ENCODE results near the gene SESTD1. TPM values are rescaled to one million over a fixed set of nuclear protein-coding genes. Genes with fewer than 3 reads are reported as not detected.
A peak's percentile ranks its signal among the peaks of the same experiment; 100 is the strongest.

SESTD1 gene
- total RNA-seq, 1 donor from 2014 or later: 34.2 TPM

DNA sequence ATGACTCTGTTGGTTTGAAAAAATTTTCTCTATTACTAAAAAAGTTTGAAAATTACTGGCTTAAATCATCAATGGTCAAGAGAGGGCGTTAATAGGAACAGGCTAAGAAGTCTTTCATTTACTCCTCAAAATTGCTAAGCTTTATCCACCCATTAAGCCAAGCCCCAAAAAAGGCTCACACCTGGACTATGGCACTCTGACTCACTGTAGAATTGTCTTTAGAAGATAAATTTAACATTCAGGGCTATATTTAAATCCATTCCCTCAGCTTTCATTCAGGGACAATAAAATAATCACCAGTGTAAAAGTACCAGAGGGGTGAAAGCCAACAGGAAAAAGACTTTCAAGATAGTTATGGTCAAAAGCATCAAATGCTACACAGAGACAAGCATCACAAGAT is 80.0 kb downstream of the SESTD1 start:
- no peak for DNase-seq (ENCODE audit: low spot score)

GRCh38 chr2:179181002-179181401 is 83.6 kb downstream of the SESTD1 start:
- no peak for DNase-seq (ENCODE audit: low spot score)

- DNase-seq (ENCODE audit: low spot score): peak; percentile 19
Measured at GRCh38 chr2:179180242-179180641, 84.4 kb downstream of the SESTD1 start.

DNA sequence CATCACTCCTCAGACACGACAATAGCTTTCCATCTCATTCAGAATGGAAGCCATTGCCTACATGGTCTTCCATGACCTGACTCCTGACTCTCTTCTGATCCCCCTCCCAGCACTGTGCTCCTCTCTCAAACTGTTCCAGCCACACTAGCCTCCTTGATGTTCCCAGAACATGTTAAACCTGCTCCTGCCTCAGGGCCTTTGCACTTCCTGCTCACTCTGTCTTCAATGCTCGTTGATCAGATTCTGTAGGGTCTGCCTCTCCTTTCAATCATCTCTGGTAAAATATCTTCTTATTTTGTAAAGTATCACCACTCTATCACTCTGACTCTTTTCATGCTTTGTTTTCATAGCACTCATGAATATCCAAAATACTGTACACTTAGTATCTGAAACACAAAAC is 84.9 kb downstream of the SESTD1 start:
- no peak for DNase-seq (ENCODE audit: low spot score)

GRCh38 chr2:179177694-179178093 is 86.9 kb downstream of the SESTD1 start:
- DNase-seq (ENCODE audit: low spot score): no peak

DNA sequence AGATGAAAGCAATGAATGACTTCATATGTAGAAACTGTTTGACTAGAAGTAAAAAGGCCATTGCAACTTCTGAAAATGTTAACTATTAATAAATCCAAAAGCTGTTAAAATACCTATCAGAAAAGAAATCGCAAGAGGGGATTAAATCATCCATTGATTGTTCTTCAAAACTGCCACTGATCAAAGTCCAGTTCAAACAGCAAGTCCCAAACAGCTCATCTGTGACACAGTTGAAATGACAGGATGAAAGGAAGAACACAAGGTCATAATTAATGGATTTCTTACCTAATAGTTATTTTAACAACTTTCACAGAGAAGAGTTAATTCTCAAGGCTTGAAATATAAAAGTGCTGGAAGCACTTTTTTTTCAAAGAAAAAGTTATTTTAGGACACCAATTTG is 90.4 kb downstream of the SESTD1 start:
- DNase-seq (ENCODE audit: low spot score): no peak

GRCh38 chr2:179172894-179173293 is 91.7 kb downstream of the SESTD1 start:
- DNase-seq (ENCODE audit: low spot score): no peak

DNA sequence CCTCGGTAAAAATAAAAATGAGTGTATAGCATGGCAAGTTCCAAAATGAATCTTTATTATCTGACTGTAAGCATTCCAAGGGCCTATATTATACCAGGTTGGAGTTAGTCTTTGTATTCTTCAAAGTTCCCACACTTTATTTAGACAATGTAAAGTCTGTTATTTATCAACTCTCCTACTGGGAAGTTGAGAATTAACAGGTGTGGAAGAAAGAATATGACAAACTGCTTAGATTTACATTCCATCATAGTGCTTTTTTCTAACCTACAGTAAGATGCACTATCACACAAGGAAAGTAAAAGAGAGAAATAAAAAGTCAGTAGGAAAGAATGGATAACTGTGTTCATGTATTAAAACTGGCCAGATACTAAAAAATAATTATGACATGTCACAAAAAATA is 93.3 kb downstream of the SESTD1 start:
- DNase-seq (ENCODE audit: low spot score): no peak

- DNase-seq (ENCODE audit: low spot score): no peak
Measured at GRCh38 chr2:179170901-179171300, 93.7 kb downstream of the SESTD1 start.

GRCh38 chr2:179165356-179166000 is 99.2 kb downstream of the SESTD1 start:
- DNase-seq (ENCODE audit: low spot score): no peak

DNA sequence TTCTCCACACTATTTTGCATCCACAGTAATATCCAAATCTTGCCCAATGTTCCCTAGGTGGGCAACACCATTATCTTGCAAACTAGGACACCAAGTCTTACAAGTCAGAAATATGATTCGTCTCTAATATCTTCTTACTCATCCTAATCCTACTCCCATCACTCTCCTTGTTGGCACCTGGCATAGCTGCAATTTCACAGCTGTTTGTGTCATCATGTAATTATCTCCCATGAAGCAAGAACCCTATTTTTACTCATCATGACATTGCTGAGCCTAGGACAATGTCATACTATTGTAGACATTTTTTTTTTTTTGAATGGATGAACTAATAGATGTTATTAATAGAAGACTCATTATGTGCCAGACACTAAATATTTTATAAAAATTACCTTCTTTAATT is 123.4 kb downstream of the SESTD1 start:
- no peak for DNase-seq (ENCODE audit: low spot score)

GRCh38 chr2:179140571-179140970 is 124.1 kb downstream of the SESTD1 start:
- DNase-seq (ENCODE audit: low spot score): no peak

DNA sequence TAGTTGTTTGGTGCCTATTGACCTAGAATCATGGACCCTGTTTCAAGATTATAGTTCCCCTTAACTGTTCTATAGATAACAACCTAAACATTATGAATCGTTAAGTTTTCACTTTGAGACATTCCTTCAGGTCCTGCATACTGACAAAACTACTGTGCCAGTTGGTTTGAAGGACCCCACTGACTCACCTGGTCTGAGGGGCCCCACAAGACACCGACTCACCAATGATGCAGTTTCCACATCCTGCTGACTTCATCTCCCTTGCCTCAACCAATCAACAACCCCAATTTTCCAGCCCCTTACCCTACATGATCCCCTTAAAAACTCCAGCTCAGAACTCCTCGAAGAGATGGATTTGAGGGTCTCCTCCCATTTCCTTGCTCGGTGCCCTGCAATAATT is 125.1 kb downstream of the SESTD1 start:
- DNase-seq (ENCODE audit: low spot score): no peak

DNA sequence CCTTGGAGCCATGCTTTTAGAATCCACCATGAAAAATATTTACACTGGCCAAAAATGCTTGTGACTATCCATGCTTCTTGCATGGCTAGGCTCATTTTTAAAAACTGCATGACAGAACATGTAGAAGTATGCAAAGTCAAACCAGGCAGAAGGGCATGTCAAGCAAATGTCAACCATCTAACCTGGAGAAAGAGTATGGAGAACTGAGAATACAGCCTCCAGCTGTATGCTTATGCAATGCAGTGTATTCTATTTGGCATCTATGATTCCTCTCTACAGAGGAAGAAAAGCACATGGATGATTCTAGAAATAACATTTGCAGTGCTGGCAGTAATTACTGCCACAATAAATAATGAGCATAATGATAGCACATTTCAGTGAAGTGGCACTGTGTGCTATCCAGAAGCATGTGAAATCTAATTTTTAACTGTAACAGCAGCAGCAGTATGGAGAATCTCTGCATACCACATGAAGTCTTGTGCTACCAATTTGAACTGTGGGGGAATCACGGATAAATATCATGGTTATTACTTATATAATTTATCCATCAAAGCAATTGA is 127.4 kb downstream of the SESTD1 start:
- no peak for DNase-seq (ENCODE audit: low spot score)

DNA sequence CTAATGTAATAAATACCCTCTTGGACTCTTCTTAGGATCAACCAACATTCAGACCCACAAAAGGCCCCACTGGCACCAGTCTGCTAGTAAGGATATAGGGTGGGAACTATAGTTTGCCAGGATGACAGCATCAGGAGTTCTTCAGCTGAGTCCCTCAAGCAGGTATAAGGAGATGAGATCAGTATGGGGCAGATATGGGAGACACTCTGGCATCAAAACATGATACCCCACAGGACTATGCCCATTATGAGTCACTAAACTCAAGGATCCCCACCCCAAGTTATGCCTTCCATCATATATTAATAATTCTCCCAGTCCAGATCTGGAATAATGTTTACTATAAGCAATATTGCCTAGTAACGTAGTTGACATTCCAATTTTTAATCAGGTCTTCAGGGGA is 131.6 kb downstream of the SESTD1 start:
- peak; percentile 55 for DNase-seq (ENCODE audit: low spot score)

DNA sequence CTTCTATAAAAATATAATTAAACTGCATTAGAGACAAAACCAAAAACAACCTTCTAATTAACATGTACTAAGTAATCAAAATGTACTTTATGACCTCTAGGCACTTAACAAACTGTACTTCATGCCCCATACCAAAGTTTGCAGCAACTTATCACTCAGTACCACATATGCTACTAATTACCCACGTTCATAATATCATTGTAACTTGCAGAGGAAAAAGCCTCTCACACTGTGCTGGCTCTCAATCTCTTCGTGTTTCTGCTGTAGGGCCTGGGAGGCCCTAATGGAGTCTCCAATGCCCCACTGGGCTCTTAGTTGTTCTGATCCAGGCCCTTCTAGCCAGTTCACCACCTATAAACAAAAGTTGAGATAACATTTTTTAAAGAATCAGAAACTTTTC is 132.6 kb downstream of the SESTD1 start:
- peak; percentile 43 for DNase-seq (ENCODE audit: low spot score)

DNA sequence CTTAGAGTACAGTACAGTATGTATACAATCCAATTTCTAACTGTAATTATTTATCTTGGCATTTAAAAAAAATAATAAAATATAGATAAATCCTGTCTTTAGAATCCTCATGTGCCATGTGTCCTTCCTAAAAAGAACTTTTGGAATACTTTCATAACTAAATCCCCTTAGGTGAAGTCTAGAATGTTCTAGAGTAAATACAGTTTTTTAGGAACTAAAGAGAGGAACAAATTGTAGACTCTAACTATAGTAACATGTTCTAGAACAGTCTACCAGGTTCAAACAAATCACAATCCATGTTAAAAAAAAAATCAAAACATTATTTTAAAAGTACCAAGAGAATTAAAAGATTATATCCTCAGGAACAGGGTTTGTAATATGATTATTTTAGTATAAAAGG is 134.1 kb downstream of the SESTD1 start:
- no peak for DNase-seq (ENCODE audit: low spot score)

GRCh38 chr2:179129574-179130238 is 134.9 kb downstream of the SESTD1 start:
- DNase-seq (ENCODE audit: low spot score): no peak

GRCh38 chr2:179125404-179125803 is 139.2 kb downstream of the SESTD1 start:
- DNase-seq (ENCODE audit: low spot score): no peak

DNA sequence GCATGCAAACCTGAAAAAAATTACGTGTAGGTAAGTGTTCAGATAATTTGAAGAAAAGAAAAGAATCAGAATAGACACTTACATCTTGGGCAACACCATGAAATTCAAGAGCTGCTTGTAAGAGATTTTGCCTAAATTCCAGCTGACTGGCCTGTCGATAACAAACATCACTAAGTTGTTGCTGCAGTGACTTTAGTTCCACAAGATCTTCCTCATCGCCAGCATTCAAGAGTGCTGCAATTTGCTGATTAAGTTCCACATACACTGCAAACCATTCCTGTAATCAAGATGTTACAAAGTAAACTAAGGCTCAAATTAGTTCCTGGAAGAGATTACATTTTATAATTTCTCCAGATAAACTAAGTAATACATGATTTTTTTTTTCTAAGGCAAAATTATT is 140.3 kb downstream of the SESTD1 start:
- no peak for DNase-seq (ENCODE audit: low spot score)

GRCh38 chr2:179123272-179123662 is 141.4 kb downstream of the SESTD1 start:
- no peak for DNase-seq (ENCODE audit: low spot score)

GRCh38 chr2:179107737-179108136 is 156.9 kb downstream of the SESTD1 start:
- peak; percentile 75 for DNase-seq (ENCODE audit: low spot score)

GRCh38 chr2:179106676-179107428 is 157.8 kb downstream of the SESTD1 start:
- peak; percentile 59 for DNase-seq (ENCODE audit: low spot score)
